CD1c-positive myeloid dendritic cell (primary cell): ENCODE measurements around the gene FRYL.
"Not testable (repeated sequence)": the region's sequence is repeated elsewhere in the genome, so short reads cannot be mapped to it uniquely, and the experiment has no call there.

Experiments used
- DNase-seq: peaks from one replicate; pipeline ENCODE4 v3.0.0-alpha.2; 2016; ENCODE audit errors: extremely low spot score

The FRYL gene

GRCh38 chr4:48779998-48780864 is at the start of gene FRYL:
FRYL (minus strand) TSS chr4:48780279; CDS start chr4:48634410, 145,869 bp downstream.
- DNase-seq = peak; percentile 99

GRCh38 chr4:48827622-48828021 is 47.5 kb upstream of the FRYL start:
- no peak for DNase-seq

GRCh38 chr4:48821431-48821830 is 41.4 kb upstream of the FRYL start:
- not testable (repeated sequence) for DNase-seq

- no peak for DNase-seq
These were observed 36.9 kb upstream of the FRYL start for GRCh38 chr4:48816971-48817370.

GRCh38 chr4:48816297-48816696 is 36.2 kb upstream of the FRYL start:
- not testable (repeated sequence) for DNase-seq

- no peak for DNase-seq
These were observed 35.4 kb upstream of the FRYL start for GRCh38 chr4:48815483-48815882.

- DNase-seq = no peak
These were observed 33.9 kb upstream of the FRYL start for GRCh38 chr4:48813964-48814363.

GRCh38 chr4:48812866-48813265 is 32.8 kb upstream of the FRYL start:
- no peak for DNase-seq

GRCh38 chr4:48804584-48805301 is 24.7 kb upstream of the FRYL start:
- DNase-seq = peak; percentile 28

GRCh38 chr4:48801016-48801715 is 21.1 kb upstream of the FRYL start:
- no peak for DNase-seq

- not testable (repeated sequence) for DNase-seq
These were observed 20.1 kb upstream of the FRYL start for GRCh38 chr4:48800155-48800554.

- DNase-seq = no peak
These were observed 19.1 kb upstream of the FRYL start for GRCh38 chr4:48799157-48799556.

GRCh38 chr4:48798117-48798516 is 18.0 kb upstream of the FRYL start:
- no peak for DNase-seq

GRCh38 chr4:48796927-48797679 is 17.0 kb upstream of the FRYL start:
- DNase-seq = no peak

- no peak for DNase-seq
These were observed 16.3 kb upstream of the FRYL start for GRCh38 chr4:48796191-48796926.

- DNase-seq = no peak
These were observed 15.0 kb upstream of the FRYL start for GRCh38 chr4:48795108-48795507.

GRCh38 chr4:48792348-48793006 is 12.4 kb upstream of the FRYL start:
- no peak for DNase-seq

- DNase-seq = no peak
These were observed 11.2 kb upstream of the FRYL start for GRCh38 chr4:48791313-48791712.

GRCh38 chr4:48790561-48790960 is 10.5 kb upstream of the FRYL start:
- DNase-seq = no peak

- DNase-seq = no peak
These were observed 7.0 kb upstream of the FRYL start for GRCh38 chr4:48787056-48787455.
